NOMO-1 (cell line): ENCODE results near the gene ZNF782.
"Not testable (repeated sequence)": the region's sequence is repeated elsewhere in the genome, so short reads cannot be mapped to it uniquely, and the experiment has no call there.

ENCODE experiments used
- DNase-seq, 2 experiments: peaks; one replicate each; lab custom pipeline; 2025; ENCODE audit not compliant: unreplicated experiment in 2 of 2; lab: John Stamatoyannopoulos, UW

ZNF782 gene

DNA sequence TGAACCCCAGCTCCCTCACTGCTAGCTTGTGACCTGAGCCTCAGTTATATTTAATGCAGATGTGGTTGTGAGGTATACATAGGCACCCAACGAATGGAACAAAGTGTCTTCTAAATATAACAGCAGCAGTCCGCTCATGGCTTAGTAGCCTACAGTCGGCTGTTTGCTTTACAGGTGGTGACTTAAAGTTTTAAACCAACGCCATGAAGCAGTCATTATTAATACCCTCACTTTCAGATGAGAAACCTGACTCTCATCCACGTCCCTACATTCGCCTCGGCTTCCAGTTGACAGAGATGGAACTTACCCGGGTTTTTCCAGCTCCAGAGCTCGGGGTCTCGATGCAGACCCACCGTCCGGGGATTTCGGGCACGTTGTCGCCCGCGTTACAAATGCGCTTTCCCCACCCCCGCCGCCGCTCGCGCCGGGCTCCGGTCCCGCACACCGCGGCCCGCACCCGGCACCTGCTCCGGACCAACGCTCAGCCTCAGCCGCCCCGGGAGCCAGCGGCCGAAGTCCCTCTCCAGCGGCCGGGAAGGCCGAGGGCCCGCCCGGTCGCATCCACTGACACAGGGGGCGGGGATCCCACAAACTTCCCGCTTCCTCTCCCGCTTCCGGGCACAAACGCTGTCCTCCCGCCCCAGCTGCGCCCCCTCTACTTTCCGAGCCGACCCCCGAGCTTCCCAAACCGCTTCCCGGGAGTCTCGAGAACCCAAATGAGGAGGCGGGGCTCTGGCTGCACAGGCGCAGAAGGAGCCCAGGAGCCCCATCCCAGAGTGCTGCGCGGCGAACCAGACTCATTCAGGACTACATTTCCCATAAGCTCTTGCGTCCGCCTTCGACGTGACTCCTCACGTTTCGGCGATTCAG lies at the start of gene ZNF782:
Gene ZNF782, minus strand, starts transcription at position 734 of the 870 bp plus-strand sequence. CDS start 2,553 bp downstream, outside the sequence.
- DNase-seq = peak; percentile 91 to 94

DNA sequence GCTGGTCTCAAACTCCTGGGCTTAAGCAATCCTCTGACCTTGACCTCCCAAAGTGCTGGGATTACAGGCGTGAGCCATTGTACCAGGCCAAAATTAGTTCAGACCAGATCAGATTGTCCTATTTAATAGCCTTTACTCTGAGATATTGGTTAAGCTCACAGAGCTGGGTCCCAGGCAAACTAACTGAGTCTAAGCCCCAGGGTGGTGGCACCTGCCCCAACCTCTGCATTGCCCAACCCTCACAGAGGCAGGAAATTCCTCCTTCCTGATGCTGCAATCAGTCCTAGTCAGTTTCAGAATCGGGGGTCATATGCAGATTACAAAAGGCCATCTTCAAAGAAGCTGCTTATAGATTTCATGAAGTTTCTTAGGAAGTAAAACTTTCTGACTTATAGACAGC lies 45.7 kb upstream of the ZNF782 start:
- not testable (repeated sequence) for DNase-seq

DNA sequence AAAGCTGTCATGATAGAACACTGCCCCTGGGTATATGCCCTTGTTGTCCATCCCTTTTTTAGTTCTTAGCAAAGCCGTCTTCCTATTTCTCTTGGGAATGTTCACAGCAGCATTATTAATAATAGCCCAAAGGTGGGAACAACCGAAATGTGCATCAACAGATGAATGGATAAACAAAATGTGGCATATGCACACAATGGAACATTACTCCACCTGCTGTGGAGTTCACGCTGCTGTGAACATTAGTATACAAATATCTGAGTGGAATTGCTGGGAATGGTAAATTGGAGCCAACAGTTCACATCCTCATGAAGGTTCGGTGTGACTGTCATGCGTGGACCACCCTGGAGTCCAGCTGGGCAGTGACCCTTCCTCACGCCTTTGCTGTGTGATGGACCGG lies 37.8 kb upstream of the ZNF782 start:
- DNase-seq = no peak

- no peak for DNase-seq
Measured at GRCh38 chr9:96888591-96888990, 34.3 kb upstream of the ZNF782 start.

DNA sequence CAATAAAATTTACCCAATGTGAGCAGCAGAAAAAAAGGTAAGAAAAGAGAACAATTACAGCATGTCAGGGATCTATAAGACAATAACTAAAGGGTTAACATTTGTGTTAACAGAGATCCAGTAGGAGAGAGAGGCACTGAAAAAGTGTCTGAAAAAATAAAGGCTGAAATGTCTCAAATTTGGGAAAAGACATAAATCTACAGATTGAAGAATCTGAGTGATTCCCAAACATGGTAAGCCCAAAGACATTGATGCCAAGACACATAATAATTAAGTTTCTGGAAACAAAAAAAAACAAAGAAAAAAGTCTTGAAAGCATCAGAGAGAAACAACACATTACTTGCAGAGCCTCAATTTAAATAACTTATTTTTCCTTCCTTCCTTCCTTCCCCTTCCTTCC lies 31.1 kb upstream of the ZNF782 start:
- DNase-seq = no peak

- no peak for DNase-seq
Measured at GRCh38 chr9:96884443-96884842, 30.1 kb upstream of the ZNF782 start.

DNA sequence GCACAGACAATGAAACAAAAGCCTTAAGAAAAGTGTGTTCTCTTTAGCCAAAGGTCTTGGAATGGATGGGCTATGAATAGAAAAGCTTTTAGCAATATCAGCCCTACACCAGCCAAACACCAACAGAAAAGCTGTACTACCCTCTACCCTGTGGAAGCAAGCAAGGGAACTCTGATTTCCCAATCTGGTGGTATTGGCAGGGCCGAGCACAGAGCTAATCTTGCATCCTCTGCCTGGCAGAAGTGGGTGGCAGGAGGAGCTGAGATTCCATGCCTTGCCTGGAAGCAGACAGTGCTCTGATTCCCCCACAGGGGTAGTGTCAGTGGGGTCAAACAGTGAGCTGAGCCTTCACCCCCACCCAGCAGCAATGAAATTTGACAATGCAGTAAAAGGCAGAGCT lies 29.6 kb upstream of the ZNF782 start:
- DNase-seq = no peak

GRCh38 chr9:96877269-96877668 lies 23.0 kb upstream of the ZNF782 start:
- no peak for DNase-seq

DNA sequence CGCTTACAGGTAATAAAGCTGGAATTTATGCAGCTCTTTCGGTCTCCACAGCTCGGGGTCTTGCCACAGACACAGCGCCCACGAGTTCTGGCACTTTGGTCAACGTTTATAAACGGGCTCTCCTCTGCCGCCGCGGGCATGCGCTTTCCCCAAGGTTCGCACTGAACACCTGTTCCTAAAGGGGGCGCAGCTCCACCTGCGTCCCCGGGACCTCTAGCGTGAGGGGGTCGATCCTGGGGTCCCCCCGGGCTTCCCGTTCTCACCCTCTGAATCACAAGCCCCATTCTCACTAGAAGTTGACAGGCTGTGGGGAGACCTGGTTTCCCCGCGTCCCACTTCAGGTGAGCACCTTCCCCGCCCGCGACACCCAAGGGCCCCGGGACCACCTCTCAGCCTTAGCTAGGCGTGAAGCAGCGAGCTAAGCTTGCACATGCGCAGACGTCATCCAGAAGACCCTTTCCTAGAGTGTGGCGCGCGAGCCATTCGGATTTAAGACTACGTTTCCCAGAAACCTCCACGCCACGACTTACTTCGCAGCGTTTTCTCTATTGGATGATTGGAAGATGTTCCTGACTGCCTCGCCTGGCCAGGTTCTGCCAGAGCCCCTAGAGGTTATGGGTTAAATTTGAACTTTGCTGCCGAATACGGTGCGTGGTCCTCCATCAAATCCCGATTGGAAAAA lies 21.3 kb upstream of the ZNF782 start:
- DNase-seq = peak; percentile 76 to 87

GRCh38 chr9:96874947-96875460 lies 20.7 kb upstream of the ZNF782 start:
- peak in 1 of 2 experiments; percentile 23 for DNase-seq

DNA sequence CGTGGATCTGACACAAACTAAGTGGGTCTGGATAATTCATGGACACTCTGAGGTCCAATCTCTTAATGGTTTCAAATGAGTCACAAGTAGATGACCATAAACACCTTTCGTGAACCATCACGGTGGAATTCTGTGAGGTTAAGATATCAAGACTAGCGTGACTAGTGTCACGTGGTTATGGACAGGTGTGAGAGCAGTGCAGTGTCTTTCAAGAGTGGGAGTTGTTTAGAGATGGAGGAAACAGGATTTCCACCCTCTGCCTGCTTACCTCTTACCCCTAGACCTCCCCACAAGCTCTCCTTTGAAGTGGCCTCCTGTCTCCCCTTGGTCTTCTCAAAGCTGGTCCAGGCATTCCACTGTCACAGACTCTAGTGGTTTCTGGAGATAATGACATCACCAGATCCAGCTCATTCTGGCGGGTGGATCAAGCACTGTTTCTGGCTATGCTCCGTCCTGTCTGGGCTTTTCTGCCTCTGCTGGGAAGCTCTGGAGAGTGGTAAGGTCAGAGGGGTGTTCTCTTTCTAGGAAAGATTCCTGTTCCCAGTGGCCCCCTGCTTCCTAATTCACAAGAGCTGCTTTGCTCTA lies 20.0 kb upstream of the ZNF782 start:
- no peak for DNase-seq

DNA sequence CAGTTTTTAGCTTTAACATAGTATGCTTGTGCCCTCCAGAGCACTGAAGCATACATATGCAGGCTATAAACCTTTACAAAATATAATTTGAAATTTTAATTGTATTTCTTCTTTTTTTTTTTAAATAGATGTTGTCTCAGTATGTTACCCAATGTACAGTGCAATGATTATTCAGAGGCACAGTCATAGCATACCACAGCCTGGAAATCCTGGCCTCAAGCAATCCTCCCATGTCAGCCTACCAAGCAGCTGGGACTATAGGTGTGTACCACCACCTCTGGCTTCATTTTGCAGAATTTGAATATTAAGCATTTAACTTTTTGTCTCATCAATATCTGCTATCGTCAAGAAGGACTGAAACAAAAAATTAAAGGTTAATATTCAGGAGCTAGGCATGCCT lies 16.9 kb upstream of the ZNF782 start:
- DNase-seq = no peak

- DNase-seq = no peak
Measured at GRCh38 chr9:96868709-96869108, 14.4 kb upstream of the ZNF782 start.

GRCh38 chr9:96867079-96867804 lies 12.9 kb upstream of the ZNF782 start:
- DNase-seq = no peak

DNA sequence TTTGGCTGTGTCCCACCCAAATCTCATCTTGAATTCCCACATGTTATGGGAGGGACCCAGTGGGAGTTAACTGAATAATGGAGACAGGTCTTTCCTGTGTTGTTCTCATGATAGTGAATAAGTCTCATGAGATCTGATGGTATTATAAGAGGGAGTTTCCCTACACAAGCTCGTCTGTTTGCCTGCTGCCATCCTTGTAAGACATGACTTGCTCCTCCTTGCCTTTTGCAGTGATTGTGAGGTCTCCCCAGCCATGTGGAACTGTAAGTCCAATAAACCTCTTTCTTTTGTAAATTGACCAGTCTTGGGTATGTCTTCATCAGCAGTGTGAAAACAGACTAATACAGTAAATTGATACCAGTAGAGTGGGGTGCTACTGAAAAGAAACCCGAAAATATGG lies 10.9 kb upstream of the ZNF782 start:
- DNase-seq = not testable (repeated sequence)

- DNase-seq = no peak
Measured at GRCh38 chr9:96859461-96860198, 5.3 kb upstream of the ZNF782 start.

- DNase-seq = no peak
Measured at GRCh38 chr9:96858670-96859069, 4.4 kb upstream of the ZNF782 start.

DNA sequence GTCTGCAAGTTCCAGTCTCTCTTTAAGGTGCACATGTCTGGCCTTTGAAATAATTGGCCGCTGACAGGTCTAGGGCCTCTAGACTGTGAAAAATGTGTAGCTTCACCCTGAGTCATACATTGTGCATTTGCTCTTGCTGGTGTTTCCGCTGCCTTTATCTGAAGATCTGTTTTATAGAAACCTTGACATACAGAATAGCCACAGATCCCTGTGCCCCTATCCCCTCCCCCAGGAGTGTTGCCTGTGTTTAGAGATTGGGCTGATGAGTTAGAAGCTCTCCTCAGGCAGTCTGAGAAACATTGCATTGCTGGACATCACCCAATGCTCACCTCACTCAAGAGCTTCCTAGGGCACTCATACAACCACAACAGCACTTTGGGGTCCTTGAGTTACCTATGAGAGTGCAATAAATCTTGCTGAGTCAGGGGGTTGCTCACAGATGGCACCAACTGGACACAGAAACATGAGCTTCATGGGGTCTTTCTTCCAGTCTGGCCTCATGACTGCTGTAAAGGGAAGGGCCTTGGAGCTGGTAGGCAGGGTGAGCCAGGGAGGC lies 3.8 kb upstream of the ZNF782 start:
- no peak for DNase-seq

DNA sequence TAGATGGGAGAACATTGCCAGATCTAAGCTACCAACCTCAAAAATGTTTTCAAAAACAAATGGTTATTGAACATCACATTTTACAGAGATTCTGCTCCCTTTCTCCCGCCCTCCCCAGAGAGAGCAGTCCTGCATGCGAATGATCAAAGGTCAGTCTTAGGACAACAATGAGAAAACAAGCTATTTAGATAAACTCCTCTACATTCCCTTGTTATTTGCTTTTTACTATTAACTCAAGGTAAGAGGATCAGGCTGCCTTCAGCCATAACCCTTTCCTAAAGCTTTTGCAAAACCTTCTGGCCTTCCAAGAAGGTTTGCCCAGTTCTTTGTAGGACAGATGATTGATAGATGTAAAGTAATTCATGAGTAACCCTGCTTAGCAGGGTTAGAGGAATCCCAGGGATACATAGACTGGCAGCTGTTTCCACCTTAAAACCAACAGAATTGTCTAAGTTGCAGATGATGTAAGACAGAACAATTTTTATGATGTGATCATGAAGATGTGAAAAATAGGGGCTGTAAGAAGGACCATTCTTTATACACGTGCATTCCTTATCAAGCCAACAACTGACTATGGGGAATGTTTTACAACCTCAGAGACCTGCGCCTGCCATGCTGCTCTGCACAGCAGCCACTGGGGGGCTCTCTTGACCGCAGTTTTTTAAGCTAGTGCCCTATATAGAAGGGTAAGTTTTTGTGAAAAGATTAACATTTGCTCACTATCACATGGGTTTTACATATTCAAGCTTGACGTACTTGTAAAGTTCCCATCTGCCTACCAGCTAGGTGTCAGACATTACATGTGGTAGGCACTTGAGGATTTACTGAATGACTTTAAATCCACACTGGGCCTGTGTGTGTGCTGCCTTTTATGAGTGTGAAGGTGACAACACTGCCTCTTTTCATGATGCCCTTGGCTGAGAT lies 2.3 kb upstream of the ZNF782 start:
- DNase-seq = peak; percentile 47 to 56
